ENCODE results near the gene LRRC75A. TPM values are rescaled to one million over a fixed set of nuclear protein-coding genes. Genes with fewer than 3 reads are reported as not detected.

Gene LRRC75A
- total and polyA plus RNA-seq, 3 donors from 2014 or later, result 39.1 to 47.9 (median 44.5) TPM

DNA sequence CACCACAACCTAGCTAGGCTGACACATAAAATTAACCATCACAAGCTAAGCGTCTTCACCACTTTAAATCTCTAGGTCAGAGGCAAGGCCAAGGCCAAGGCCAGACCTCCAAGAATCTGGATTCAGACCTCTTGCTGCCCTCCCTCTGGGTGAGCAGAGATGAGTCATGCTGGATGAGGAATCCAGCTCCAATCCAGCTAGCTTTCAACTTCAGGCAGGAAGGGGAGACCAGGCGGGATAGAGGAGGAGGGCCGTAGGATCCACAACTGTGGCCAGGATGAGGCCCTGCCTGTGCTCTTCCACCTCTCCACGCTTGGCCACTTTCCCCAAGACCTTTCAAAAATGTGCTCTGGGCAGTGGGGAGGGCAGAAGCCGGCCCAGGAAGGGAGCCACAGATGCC lies 14.7 kb downstream of the LRRC75A start:
- intact Hi-C loops (cut with DNase I; ENCODE audit: low total_unique reads), result no loop called here
- peaks cover 20% of the 10 kb centered on the region for H3K4me1 ChIP-seq

DNA sequence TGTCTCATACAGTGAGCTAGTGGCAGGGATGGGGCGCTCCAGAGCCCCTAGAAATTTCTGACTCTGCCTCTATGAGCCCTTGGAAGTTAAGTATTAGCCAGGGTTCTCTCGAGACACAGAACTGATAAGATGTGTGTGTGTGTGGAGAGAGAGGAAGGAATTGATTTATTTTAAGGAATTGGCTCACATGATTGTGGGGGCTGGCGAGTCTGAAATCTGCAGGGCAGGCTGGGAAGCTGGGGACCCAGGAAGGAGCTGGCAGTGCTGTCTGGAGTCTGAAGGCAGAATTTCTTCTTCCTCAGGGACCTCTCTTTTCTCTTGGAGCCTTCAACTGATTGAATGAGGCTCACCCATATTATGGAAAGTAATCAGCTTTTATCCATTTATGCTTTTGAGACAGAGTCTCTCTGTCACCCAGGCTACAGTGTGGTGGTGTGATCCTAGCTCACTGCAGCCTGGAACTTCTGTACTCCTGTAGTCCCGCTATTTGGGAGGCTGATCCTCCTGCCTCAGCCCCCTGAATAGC lies 16.8 kb downstream of the LRRC75A start:
- TF ChIP-seq, protein P1, sequence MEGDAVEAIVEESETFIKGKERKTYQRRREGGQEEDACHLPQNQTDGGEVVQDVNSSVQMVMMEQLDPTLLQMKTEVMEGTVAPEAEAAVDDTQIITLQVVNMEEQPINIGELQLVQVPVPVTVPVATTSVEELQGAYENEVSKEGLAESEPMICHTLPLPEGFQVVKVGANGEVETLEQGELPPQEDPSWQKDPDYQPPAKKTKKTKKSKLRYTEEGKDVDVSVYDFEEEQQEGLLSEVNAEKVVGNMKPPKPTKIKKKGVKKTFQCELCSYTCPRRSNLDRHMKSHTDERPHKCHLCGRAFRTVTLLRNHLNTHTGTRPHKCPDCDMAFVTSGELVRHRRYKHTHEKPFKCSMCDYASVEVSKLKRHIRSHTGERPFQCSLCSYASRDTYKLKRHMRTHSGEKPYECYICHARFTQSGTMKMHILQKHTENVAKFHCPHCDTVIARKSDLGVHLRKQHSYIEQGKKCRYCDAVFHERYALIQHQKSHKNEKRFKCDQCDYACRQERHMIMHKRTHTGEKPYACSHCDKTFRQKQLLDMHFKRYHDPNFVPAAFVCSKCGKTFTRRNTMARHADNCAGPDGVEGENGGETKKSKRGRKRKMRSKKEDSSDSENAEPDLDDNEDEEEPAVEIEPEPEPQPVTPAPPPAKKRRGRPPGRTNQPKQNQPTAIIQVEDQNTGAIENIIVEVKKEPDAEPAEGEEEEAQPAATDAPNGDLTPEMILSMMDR (IDR thresholded peaks at IDR 0.05), result no peak
- TF ChIP-seq POLR2A (IDR thresholded peaks at IDR 0.05), result no peak
- intact Hi-C loops (cut with DNase I; ENCODE audit: low total_unique reads), result no loop called here
- Histone ChIP-seq H3K4me3 (no peak overlapping the region), H3K27me3 (no peaks in the 10 kb centered on the region), H3K9me3 (no peaks in the 10 kb centered on the region), H3K4me1 (peaks cover 22% of the 10 kb centered on the region), H3K27ac (no peak overlapping the region), H3K36me3 (ENCODE audit: low read depth, missing control alignments) (no peaks in the 10 kb centered on the region)
- 65 to 76% methylated on average over 4 of the region's 4 CpGs for WGBS, 2 donors
- no peak for DNase-seq

More for the DNA sequence above, 14.7 kb downstream of the LRRC75A start:
- no peak for TF ChIP-seq POLR2A (IDR thresholded peaks at IDR 0.05)
- TF ChIP-seq, protein P1 (IDR thresholded peaks at IDR 0.05), result no peak
- no peaks in the 10 kb centered on the region for H3K36me3 ChIP-seq (ENCODE audit: low read depth, missing control alignments)
- peak; percentile 57 for DNase-seq
- no peaks in the 10 kb centered on the region for H3K27me3 ChIP-seq
- no peaks in the 10 kb centered on the region for H3K9me3 ChIP-seq
- H3K4me3 ChIP-seq, result no peak overlapping the region
- peak overlapping the region; percentile 12 to 66 for H3K27ac ChIP-seq
- WGBS, 2 donors, result 31 to 59% methylated on average over 5 of the region's 5 CpGs

DNA sequence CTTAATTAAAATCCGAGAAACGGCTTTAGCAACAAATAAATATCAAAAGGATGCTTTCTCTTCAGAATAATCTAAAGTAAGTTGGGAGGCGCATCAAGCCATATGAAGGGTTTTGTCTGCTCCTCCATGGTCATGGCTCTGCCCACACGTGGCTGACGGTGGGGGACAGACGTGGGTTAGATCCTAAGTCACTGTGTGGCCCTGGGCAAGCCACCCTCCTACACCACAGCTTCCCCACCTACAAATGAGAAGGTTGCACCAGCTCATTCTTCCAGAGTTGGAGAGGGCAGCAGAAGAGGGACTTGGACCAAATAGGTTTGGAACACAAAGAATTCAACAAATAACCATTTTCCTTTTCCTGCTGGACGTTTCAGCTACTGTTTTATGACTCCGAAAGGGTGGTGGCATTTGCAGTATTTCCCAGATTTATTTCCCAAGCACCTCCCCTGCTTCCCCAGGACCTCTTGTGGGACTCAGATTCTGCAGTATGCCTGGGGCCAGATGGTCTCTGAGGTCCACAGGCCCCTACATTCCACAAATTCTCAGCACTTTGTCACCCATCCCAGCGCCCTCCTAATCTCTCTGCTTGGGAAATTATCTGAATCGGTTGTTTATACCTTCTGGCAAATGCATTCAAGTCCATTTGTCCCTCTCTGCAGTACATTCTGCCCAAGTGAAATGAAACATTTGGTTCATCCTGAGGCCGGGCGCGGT lies 17.8 kb downstream of the LRRC75A start:
- peaks cover 30% of the 10 kb centered on the region for H3K4me1 ChIP-seq
- no peak for DNase-seq
- intact Hi-C loops (cut with DNase I; ENCODE audit: low total_unique reads), result no loop called here

DNA sequence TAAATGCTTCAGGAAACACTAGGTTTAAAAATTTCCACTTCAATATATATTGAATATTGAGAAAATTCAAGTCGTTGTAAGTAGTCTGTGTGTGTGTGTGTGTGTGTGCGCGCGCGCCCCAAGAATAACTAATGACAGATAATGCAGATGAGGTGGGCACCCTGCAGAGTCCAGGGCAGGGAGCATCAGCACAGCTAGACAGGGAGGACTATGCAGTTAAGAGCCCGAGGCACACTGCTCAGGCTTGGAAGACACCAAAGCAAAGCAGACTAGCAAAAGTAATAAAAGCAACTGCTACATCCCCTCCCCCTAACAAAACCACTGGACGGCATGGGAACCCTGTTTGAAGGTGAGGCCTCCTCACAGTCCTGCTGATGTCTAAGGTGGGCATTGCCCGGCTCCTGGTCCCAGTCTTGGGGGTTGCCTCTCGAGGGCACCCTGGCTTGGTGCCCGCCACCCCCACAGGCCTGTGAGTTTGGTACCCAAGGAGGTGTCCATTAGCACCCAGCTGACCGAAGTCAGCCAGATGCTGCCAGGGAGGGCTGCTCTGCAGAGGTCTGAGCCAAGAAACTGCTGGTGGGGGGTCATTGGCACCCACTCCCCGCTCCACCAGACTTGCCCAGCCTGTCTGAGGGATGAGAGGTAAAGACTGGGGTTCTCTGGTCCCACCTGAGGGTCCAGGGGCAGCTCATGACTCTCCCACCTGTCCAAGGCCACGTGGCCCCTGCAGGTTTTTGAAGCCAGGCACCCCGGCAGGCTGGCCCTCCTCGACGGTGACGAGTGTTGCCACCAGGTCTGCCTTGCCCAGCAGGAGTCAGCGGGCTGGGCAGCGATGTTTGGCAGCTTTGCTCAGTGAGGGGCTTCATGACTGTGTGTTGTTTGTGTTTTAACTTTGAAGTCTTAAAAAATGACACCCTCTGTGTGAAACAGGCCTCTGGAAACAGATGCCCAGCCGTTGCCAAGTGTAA lies 18.7 kb downstream of the LRRC75A start:
- Histone ChIP-seq H3K27me3 (no peaks in the 10 kb centered on the region), H3K4me3 (no peak overlapping the region), H3K9me3 (no peaks in the 10 kb centered on the region), H3K4me1 (peaks cover 25% of the 10 kb centered on the region), H3K27ac (no peak overlapping the region), H3K36me3 (ENCODE audit: low read depth, missing control alignments) (no peaks in the 10 kb centered on the region)
- TF ChIP-seq, protein P1 (IDR thresholded peaks at IDR 0.05), result no peak
- TF ChIP-seq POLR2A (IDR thresholded peaks at IDR 0.05), result no peak
- 88 to 89% methylated on average over 17 to 20 of the region's 20 CpGs for WGBS, 2 donors
- intact Hi-C loops (cut with DNase I; ENCODE audit: low total_unique reads), result no loop called here
- DNase-seq, result no peak

More for the DNA sequence above, 17.8 kb downstream of the LRRC75A start:
- TF ChIP-seq, protein P1 (IDR thresholded peaks at IDR 0.05), result no peak
- TF ChIP-seq POLR2A (IDR thresholded peaks at IDR 0.05), result no peak
- no peak overlapping the region for H3K27ac ChIP-seq
- H3K9me3 ChIP-seq, result no peaks in the 10 kb centered on the region
- no peak overlapping the region for H3K4me3 ChIP-seq
- WGBS, 2 donors, result 65 to 68% methylated on average over 13 of the region's 13 CpGs
- H3K36me3 ChIP-seq (ENCODE audit: low read depth, missing control alignments), result no peaks in the 10 kb centered on the region
- no peaks in the 10 kb centered on the region for H3K27me3 ChIP-seq
